Measurements from ENCODE around the gene C19orf33. TPM values are rescaled to one million over a fixed set of nuclear protein-coding genes. Genes with fewer than 3 reads are reported as not detected.

C19orf33 gene
- total and polyA plus RNA-seq, 9 of the 15 experiments (the other 6 are each of a cell fraction or from before 2014, with no cell fraction given) = 3.2 TPM; not detected in 8

GRCh38 chr19:38316477-38317067 lies 12.5 kb downstream of the C19orf33 start (continued):
- TF ChIP-seq ATF6 (CRISPR knock-in tag; IDR thresholded peaks at IDR 0.05) = no peak
- no peak for TF ChIP-seq TSHZ1 (CRISPR knock-in tag; IDR thresholded peaks at IDR 0.05)
- no peak for TF ChIP-seq MECOM (CRISPR knock-in tag; IDR thresholded peaks at IDR 0.05)
- no peak for TF ChIP-seq POLR3G (IDR thresholded peaks at IDR 0.05; ENCODE audit: extremely low read depth, insufficient read length, insufficient replicate concordance)
- TF ChIP-seq FUS (optimal IDR thresholded peaks at IDR 0.05; ENCODE audit: low read depth, low read length) = no peak
- no peak; the same call in 1 of the 2 replicates for TF ChIP-seq PHF8 (IDR thresholded peaks at IDR 0.05; ENCODE audit: borderline replicate concordance, low read length)
- no peak for TF ChIP-seq CEBPB (tag; IDR thresholded peaks at IDR 0.05)
- no peak for TF ChIP-seq ZBTB2 (IDR thresholded peaks at IDR 0.05)
- no peak for TF ChIP-seq ZNF354B (CRISPR knock-in tag; IDR thresholded peaks at IDR 0.05)
- TF ChIP-seq XRCC4 (IDR thresholded peaks at IDR 0.05; ENCODE audit: extremely low read depth, insufficient read depth, insufficient read length) = no peak
- TF ChIP-seq EP300 (IDR thresholded peaks at IDR 0.05; ENCODE audit: low read length) = no peak
- TF ChIP-seq FOXK2 (conservative IDR thresholded peaks at IDR 0.05 in 1 of 2, IDR thresholded peaks at IDR 0.05 in 1 of 2; ENCODE audit: low read depth in 2 of 2) = peak in 1 of 2 experiments; percentile 58; a peak in 1 of 4 replicates
- no peak for TF ChIP-seq MBD2 (IDR thresholded peaks at IDR 0.05; ENCODE audit: borderline replicate concordance, low read depth)
- no peak for TF ChIP-seq ZBTB5 (IDR thresholded peaks at IDR 0.05)
- TF ChIP-seq CBX2 (IDR thresholded peaks at IDR 0.05; ENCODE audit: insufficient read depth, low read length, poor library complexity, severe bottlenecking) = no peak
- TF ChIP-seq HCFC1 (IDR thresholded peaks at IDR 0.05; ENCODE audit: low read depth, low read length) = peak; percentile 60
- 0 out of 2 replicates have a peak, but pooled peaks have one; percentile 47 for TF ChIP-seq ILK (tag; IDR thresholded peaks at IDR 0.05; ENCODE audit: borderline replicate concordance, low read depth)

Data from K562 (cell line).